ENCODE data around the gene ARRB2. TPM values are rescaled to one million over a fixed set of nuclear protein-coding genes. Genes with fewer than 3 reads are reported as not detected.
"Not testable (repeated sequence)": the region's sequence is repeated elsewhere in the genome, so short reads cannot be mapped to it uniquely, and the experiment has no call there.

Gene ARRB2
- total RNA-seq, 2 experiments from 2014 or later: 210 to 226 TPM

GRCh38 chr17:4704574-4704907 lies 5.9 kb upstream of the ARRB2 start:
- DNase-seq: peak; percentile 28
- Mint-ChIP-seq H3K4me3 (peak overlapping the region; percentile 92), H3K27ac (peak overlapping the region; percentile 97), H3K4me1 (ENCODE audit: low read depth) (peaks cover 56% of the 10 kb centered on the region)
- ChIA-PET POLR2A (interaction anchor here (1.5 to 2.7 kb wide), 2 partner anchors 26 to 85 kb away, joined by 6 to 9 read pairs; partner anchors contain the start of gene MED11), CTCF (interaction anchor here (3.1 kb wide), 1 partner anchor 85 kb away, joined by 18 read pairs; no protein-coding TSS in a partner anchor)
- H3K9me3 Mint-ChIP-seq; intact Hi-C loops (cut with micrococcal nuclease); H3K27me3 Mint-ChIP-seq; H3K36me3 Mint-ChIP-seq: not testable (repeated sequence)

DNA sequence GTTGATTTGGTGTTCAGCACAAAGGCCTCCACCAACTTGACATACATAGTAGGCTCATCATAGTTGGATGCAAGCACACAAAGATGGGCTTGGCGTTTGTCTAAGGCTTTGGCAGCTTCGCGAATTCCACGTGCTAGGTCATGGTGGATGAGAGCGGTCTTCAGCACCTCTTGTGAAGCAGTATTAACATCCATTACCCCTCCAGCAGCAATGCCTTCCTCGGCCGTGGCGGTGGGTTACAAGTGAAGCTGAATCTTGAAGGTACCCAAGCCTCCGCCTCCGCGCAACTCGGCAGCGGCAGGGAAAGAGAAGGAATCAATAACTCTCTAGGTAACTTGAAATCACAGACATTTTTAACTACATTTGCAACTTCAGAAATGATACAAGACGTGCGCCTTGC lies 5.4 kb upstream of the ARRB2 start:
- peaks cover 59% of the 10 kb centered on the region for H3K4me1 Mint-ChIP-seq (ENCODE audit: low read depth)
- peaks cover 5% of the 10 kb centered on the region for H3K9me3 Mint-ChIP-seq
- ChIA-PET CTCF (interaction anchor here (3.1 kb wide), 1 partner anchor 85 kb away, joined by 18 read pairs; no protein-coding TSS in a partner anchor), POLR2A (interaction anchor here (1.5 to 2.7 kb wide), 2 partner anchors 25 to 85 kb away, joined by 6 to 9 read pairs; partner anchors contain the start of gene MED11)
- DNase-seq: no peak
- H3K36me3 Mint-ChIP-seq: peaks cover 6% of the 10 kb centered on the region
- peak overlapping the region; percentile 97 for H3K27ac Mint-ChIP-seq
- peak overlapping the region; percentile 92 for H3K4me3 Mint-ChIP-seq
- intact Hi-C loops (cut with micrococcal nuclease): no loop called here
- no peaks in the 10 kb centered on the region for H3K27me3 Mint-ChIP-seq

GRCh38 chr17:4706121-4706520 lies 4.3 kb upstream of the ARRB2 start:
- H3K4me3 Mint-ChIP-seq: peak overlapping the region; percentile 33
- no peaks in the 10 kb centered on the region for H3K27me3 Mint-ChIP-seq
- peaks cover 7% of the 10 kb centered on the region for H3K36me3 Mint-ChIP-seq
- no peak for DNase-seq
- peaks cover 56% of the 10 kb centered on the region for H3K4me1 Mint-ChIP-seq (ENCODE audit: low read depth)
- intact Hi-C loops (cut with micrococcal nuclease): no loop called here
- H3K9me3 Mint-ChIP-seq: peaks cover 5% of the 10 kb centered on the region
- CTCF ChIA-PET: interaction anchor here (1.0 kb wide), 1 partner anchor 84 kb away, joined by 3 read pairs; no protein-coding TSS in a partner anchor
- POLR2A ChIA-PET: no interaction called here
- H3K27ac Mint-ChIP-seq: peak overlapping the region; percentile 30

- Mint-ChIP-seq H3K27me3 (no peaks in the 10 kb centered on the region), H3K4me3 (peak overlapping the region; percentile 61), H3K27ac (peak overlapping the region; percentile 79), H3K4me1 (ENCODE audit: low read depth) (peaks cover 48% of the 10 kb centered on the region), H3K36me3 (peaks cover 14% of the 10 kb centered on the region), H3K9me3 (peaks cover 5% of the 10 kb centered on the region)
- CTCF ChIA-PET: interaction anchor here (0.6 to 3.4 kb wide), 5 partner anchors 17 to 200 kb away, joined by 3 to 28 read pairs (median 3); partner anchors contain the start of gene CHRNE
- DNase-seq: peak; percentile 79
- intact Hi-C loops (cut with micrococcal nuclease): no loop called here
- POLR2A ChIA-PET: no interaction called here
These were observed 2.0 kb upstream of the ARRB2 start for GRCh38 chr17:4708436-4708835.

GRCh38 chr17:4710693-4711634 lies 532 bp downstream of the ARRB2 start:
- Mint-ChIP-seq H3K9me3 (peaks cover 5% of the 10 kb centered on the region), H3K36me3 (peaks cover 21% of the 10 kb centered on the region), H3K27ac (peak overlapping the region; percentile 94), H3K27me3 (no peaks in the 10 kb centered on the region), H3K4me3 (peak overlapping the region; percentile 98), H3K4me1 (ENCODE audit: low read depth) (peaks cover 57% of the 10 kb centered on the region)
- intact Hi-C loops (cut with micrococcal nuclease): loop anchor here (1.0 to 10.0 kb wide), 8 partner anchors 20 to 566 kb away; partner anchors contain the start of genes CYB5D2, MED11, MINK1 and PSMB6
- DNase-seq: peak; percentile 71
- ChIA-PET CTCF (interaction anchor here (0.5 to 3.4 kb wide), 20 partner anchors 9 to 189 kb away, joined by 3 to 28 read pairs (median 3); partner anchors contain the start of genes PLD2 and PSMB6), POLR2A (interaction anchor here (0.7 to 1.4 kb wide), 4 partner anchors 10 to 85 kb away, joined by 3 to 13 read pairs (median 4); partner anchors contain the start of gene PSMB6)

- H3K4me3 Mint-ChIP-seq: peak overlapping the region; percentile 98
- DNase-seq: no peak
- peaks cover 23% of the 10 kb centered on the region for H3K36me3 Mint-ChIP-seq
- peak overlapping the region; percentile 94 for H3K27ac Mint-ChIP-seq
- peaks cover 5% of the 10 kb centered on the region for H3K9me3 Mint-ChIP-seq
- H3K27me3 Mint-ChIP-seq: no peaks in the 10 kb centered on the region
- ChIA-PET CTCF (interaction anchor here (0.5 to 1.6 kb wide), 7 partner anchors 10 to 169 kb away, joined by 3 to 5 read pairs (median 3); no protein-coding TSS in a partner anchor), POLR2A (interaction anchor here (0.7 to 1.3 kb wide), 3 partner anchors 9 to 24 kb away, joined by 3 to 4 read pairs (median 4); no protein-coding TSS in a partner anchor)
- peaks cover 50% of the 10 kb centered on the region for H3K4me1 Mint-ChIP-seq (ENCODE audit: low read depth)
- intact Hi-C loops (cut with micrococcal nuclease): loop anchor here (2.0 to 10.0 kb wide), 3 partner anchors 79 to 567 kb away; partner anchors contain the start of genes CYB5D2, RNF167, SLC25A11 and ZZEF1
These were observed 1.3 kb downstream of the ARRB2 start for GRCh38 chr17:4711661-4712181.

DNA sequence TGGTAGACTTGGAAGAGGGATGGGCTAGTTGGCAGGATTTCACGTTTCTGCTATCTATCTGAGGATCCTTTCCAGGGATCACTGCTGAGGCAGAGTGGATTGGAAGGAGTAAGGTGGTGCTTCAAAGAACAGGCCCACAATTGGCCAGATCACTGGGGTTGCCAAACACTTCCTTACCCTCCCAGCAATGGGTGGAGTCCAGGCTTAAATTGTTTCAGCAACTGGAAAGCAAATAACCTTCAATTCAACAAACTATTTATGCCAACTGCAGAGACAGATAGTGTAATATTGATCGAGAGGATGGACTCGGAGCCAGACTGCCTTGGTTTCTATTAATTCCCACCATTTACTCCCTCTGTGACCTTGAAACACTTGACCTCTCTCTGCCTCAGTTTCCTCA lies 2.1 kb downstream of the ARRB2 start:
- Mint-ChIP-seq H3K27ac (peak overlapping the region; percentile 94), H3K4me3 (peak overlapping the region; percentile 98), H3K27me3 (no peaks in the 10 kb centered on the region), H3K36me3 (peaks cover 29% of the 10 kb centered on the region), H3K9me3 (peaks cover 5% of the 10 kb centered on the region), H3K4me1 (ENCODE audit: low read depth) (peaks cover 50% of the 10 kb centered on the region)
- ChIA-PET POLR2A (interaction anchor here (1.3 kb wide), 2 partner anchors 8 to 15 kb away, joined by 4 read pairs; no protein-coding TSS in a partner anchor), CTCF (interaction anchor here (1.1 to 1.6 kb wide), 3 partner anchors 11 to 169 kb away, joined by 3 to 5 read pairs (median 4); no protein-coding TSS in a partner anchor)
- intact Hi-C loops (cut with micrococcal nuclease): loop anchor here (10.0 kb wide), 1 partner anchor 568 kb away; the partner anchor contains the start of genes CYB5D2 and ZZEF1
- DNase-seq: no peak

GRCh38 chr17:4714340-4715062 lies 4.1 kb downstream of the ARRB2 start:
- not testable (repeated sequence) for H3K27me3 Mint-ChIP-seq, H3K9me3 Mint-ChIP-seq, DNase-seq
- Mint-ChIP-seq H3K36me3 (peaks cover 40% of the 10 kb centered on the region), H3K4me3 (peak overlapping the region; percentile 72), H3K27ac (peak overlapping the region; percentile 94), H3K4me1 (ENCODE audit: low read depth) (peaks cover 41% of the 10 kb centered on the region)
- POLR2A ChIA-PET: interaction anchor here (0.5 to 0.9 kb wide), 3 partner anchors 13 to 185 kb away, joined by 3 to 5 read pairs (median 3); partner anchors contain the start of gene C17orf107
- CTCF ChIA-PET: interaction anchor here (1.1 to 1.9 kb wide), 2 partner anchors 76 to 148 kb away, joined by 4 to 8 read pairs; no protein-coding TSS in a partner anchor
- intact Hi-C loops (cut with micrococcal nuclease): loop anchor here (1.0 to 10.0 kb wide), 2 partner anchors 14 to 570 kb away; partner anchors contain the start of genes CYB5D2 and ZZEF1

- peak overlapping the region; percentile 72 for H3K4me3 Mint-ChIP-seq
- no peaks in the 10 kb centered on the region for H3K27me3 Mint-ChIP-seq
- H3K4me1 Mint-ChIP-seq (ENCODE audit: low read depth): peaks cover 37% of the 10 kb centered on the region
- H3K9me3 Mint-ChIP-seq: no peaks in the 10 kb centered on the region
- peak overlapping the region; percentile 94 for H3K27ac Mint-ChIP-seq
- H3K36me3 Mint-ChIP-seq: peaks cover 46% of the 10 kb centered on the region
- intact Hi-C loops (cut with micrococcal nuclease): loop anchor here (10.0 kb wide), 1 partner anchor 570 kb away; the partner anchor contains the start of genes CYB5D2 and ZZEF1
- peak; percentile 60 for DNase-seq
- ChIA-PET CTCF (interaction anchor here (1.9 kb wide), 1 partner anchor 75 kb away, joined by 8 read pairs; no protein-coding TSS in a partner anchor), POLR2A (interaction anchor here (0.5 to 0.7 kb wide), 2 partner anchors 75 to 184 kb away, joined by 3 read pairs; partner anchors contain the start of gene C17orf107)
These were observed 4.8 kb downstream of the ARRB2 start for GRCh38 chr17:4715063-4715744.

GRCh38 chr17:4716081-4716480 lies 5.6 kb downstream of the ARRB2 start:
- Mint-ChIP-seq H3K27me3 (no peaks in the 10 kb centered on the region), H3K4me3 (no peak overlapping the region), H3K27ac (peak overlapping the region; percentile 94), H3K4me1 (ENCODE audit: low read depth) (peaks cover 37% of the 10 kb centered on the region), H3K9me3 (no peaks in the 10 kb centered on the region), H3K36me3 (peaks cover 48% of the 10 kb centered on the region)
- CTCF ChIA-PET: interaction anchor here (1.9 kb wide), 1 partner anchor 74 kb away, joined by 8 read pairs; no protein-coding TSS in a partner anchor
- intact Hi-C loops (cut with micrococcal nuclease): loop anchor here (10.0 kb wide), 1 partner anchor 571 kb away; the partner anchor contains the start of genes CYB5D2 and ZZEF1
- POLR2A ChIA-PET: no interaction called here
- no peak for DNase-seq

All from activated CD4-positive, alpha-beta memory T cell treated with anti-CD3 and anti-CD28 coated beads for 36 hours (primary cell).